NCI-H2196 (cell line): ENCODE results near the gene NPAS2.

Source experiments
- DNase-seq: peaks from one replicate; lab custom pipeline; 2025; ENCODE audit not compliant: unreplicated experiment; lab: John Stamatoyannopoulos, UW

Gene NPAS2

GRCh38 chr2:100821255-100821910 lies 1.4 kb downstream of the NPAS2 start:
- no peak for DNase-seq

GRCh38 chr2:100821911-100822265 lies 1.9 kb downstream of the NPAS2 start:
- DNase-seq, result no peak

DNA sequence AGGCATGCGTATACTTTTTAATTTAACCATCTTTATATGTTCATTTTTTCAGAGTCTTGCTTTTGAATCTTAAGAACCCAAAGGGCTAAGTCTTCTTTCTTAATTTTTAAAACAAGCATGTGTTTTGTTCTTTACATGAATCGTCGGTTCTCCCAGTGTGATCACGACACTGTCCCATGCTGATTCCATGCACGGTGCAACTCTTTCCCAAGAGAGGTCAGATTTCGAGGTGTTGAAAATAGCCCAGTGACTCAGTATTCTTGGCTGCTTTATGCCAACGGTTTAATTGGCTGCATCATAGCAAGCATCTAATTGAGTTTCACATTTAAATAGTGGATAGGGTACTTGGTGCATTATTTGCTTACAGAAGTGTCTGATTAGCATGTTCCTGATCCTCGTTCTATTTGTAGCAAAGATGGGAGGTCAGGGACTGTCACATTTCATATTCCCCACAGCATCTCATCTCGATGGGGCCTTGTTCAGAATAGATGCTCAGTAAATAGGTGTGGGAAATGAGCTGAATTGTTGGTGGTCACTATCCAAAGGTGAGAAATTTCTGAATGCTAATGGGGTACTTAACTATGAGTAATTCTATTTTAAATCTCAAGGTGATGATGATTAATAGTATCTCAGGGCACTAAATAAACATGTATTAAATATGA lies 2.8 kb downstream of the NPAS2 start:
- DNase-seq, result no peak

DNA sequence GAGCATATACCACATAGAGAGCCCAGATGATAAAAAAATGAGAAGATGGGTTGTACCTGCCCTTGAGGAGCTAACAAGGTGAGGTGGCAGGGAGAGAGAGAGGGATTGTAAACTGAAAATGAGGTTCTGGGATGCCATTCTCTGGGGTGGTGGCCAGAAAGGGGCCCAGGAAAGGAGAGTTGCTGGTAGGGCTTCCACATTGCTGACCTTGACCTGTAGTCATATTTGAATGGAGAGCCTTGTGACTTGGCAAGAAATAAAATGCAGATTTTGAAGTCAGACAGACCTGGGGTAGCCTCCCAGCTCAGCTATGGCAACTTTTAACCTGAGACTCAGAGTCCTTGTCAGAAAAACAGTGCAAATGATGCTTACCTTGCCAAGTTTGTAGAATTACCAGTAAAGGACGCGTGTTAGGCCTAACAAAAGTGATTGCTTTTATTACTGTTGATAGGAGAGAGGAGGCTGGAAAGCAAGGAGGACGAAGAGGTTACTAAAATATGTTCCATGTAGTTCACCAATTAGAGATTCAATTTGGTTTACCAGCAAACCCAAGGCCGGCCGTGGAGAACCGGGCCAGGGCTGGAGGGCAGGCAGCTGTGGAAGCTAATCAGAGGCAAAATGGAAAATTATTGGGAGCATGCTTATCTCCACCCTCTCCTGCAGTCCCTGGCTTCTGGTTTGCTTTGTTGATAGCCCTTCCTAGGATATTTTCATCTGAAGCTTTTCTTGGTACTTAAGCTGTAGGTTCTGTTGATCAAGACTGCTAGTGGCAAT lies 3.9 kb downstream of the NPAS2 start:
- DNase-seq, result no peak

DNA sequence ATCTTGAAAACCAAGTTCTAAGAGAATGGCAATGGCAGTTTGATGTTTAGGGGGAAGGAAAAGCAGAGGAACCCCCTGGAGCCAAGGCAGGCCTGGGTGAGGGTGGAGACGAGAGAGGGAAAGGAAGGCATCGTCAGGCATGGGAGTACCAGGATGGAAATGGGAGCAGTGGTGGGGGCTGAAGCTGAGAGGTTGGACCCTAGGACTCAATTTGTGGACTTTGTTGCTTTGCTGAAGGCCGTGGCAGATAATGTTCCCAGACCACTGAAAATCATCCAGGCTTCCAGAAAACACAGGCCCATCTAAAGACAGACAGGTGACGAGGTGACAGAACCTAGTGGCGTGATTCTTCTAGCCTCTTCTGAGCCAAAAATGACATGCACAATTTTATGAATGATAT lies 4.9 kb downstream of the NPAS2 start:
- DNase-seq, result no peak

GRCh38 chr2:100826494-100826893 lies 6.6 kb downstream of the NPAS2 start:
- no peak for DNase-seq

GRCh38 chr2:100831158-100831750 lies 11.3 kb downstream of the NPAS2 start:
- no peak for DNase-seq

DNA sequence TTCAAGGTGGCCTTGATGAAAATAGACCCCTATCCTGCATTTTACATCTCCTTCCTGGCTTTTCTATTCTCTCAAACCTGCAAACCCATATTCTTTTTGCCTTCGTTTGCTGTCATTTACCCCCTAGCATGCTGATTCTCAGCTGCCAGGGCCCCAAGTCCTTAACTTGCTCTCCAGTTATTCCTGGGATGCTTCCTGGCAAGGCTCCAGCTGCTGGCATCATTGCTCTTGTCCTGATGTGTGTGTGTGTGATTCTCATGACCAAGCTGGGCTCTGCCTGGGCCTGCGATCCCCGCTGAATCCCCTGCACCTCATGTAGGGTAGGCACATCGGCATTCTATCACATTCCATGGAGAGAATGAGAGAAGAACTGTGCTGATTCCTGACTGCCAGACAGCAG lies 11.9 kb downstream of the NPAS2 start:
- no peak for DNase-seq

DNA sequence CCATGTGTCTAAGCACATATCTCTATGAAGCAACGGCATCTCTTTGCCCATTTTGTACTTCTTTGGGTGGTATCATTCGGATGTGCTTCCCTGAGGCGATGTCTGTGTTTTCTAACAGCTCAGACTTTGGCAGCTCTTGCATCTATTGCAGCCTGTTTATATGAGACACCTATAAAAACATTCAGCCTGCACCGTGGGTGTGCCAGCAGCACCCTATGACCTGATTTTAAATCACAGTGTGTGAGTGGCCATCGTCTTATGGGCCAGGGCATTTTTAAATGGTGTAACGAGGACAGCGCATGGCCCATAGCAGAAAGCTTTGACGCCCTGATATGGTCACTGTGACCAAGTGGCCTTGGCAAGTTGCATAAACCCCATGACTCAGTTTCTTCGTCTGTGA lies 12.9 kb downstream of the NPAS2 start:
- no peak for DNase-seq

DNA sequence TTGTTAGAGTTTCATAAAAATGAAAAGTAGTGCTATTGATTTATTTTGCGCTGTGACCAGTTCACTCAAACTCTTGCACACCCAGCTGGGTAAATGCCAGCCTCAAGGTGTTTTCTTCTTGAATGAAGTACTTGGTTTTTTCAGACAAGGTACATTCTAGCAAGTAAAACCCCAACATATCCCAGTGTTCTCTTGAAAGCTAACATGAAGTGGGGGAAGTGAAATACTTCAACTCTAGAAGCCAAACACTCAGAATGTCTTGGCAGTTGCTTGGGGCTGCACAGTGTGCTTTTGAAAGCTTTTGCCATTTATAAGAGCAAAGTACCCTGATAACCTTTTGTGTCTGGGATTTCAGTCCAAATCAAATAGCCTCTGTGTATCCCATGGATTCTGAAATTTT lies 13.4 kb downstream of the NPAS2 start:
- DNase-seq, result no peak

- no peak for DNase-seq
Measured at GRCh38 chr2:100834221-100834620, 14.3 kb downstream of the NPAS2 start.

- DNase-seq, result no peak
Measured at GRCh38 chr2:100835006-100835659, 15.2 kb downstream of the NPAS2 start.

- no peak for DNase-seq
Measured at GRCh38 chr2:100840519-100840918, 20.6 kb downstream of the NPAS2 start.

GRCh38 chr2:100842241-100842922 lies 22.4 kb downstream of the NPAS2 start:
- no peak for DNase-seq

GRCh38 chr2:100844514-100844913 lies 24.6 kb downstream of the NPAS2 start:
- no peak for DNase-seq

GRCh38 chr2:100845141-100845991 lies 25.4 kb downstream of the NPAS2 start:
- no peak for DNase-seq

DNA sequence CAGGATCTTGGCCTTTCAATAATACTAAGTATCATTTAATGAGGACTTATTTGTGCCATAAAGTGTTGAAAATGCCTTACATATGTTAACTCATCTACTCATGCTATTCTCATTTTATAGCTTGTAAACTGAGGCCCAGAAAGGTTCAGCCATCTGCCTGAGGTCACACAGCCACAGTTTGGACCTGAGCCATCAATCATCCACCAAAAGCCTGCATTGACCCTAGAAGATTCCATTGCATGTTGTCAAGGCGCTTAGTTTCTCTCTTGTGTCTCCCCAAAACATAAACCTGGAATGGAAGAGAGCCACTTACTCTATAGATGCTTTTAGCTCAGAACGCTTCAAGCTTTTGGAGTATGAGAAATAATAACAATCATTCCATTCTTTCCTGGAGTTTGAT lies 26.8 kb downstream of the NPAS2 start:
- no peak for DNase-seq

- DNase-seq, result no peak
Measured at GRCh38 chr2:100852447-100852846, 32.5 kb downstream of the NPAS2 start.

GRCh38 chr2:100852999-100853908 lies 33.3 kb downstream of the NPAS2 start:
- DNase-seq, result no peak
